ENCODE measurements around the gene SEMA4C. TPM values are rescaled to one million over a fixed set of nuclear protein-coding genes. Genes with fewer than 3 reads are reported as not detected.
A peak's percentile ranks its signal among the peaks of the same experiment; 100 is the strongest.

Gene SEMA4C
- total RNA-seq, 1 donor from 2014 or later, result 24.3 TPM

DNA sequence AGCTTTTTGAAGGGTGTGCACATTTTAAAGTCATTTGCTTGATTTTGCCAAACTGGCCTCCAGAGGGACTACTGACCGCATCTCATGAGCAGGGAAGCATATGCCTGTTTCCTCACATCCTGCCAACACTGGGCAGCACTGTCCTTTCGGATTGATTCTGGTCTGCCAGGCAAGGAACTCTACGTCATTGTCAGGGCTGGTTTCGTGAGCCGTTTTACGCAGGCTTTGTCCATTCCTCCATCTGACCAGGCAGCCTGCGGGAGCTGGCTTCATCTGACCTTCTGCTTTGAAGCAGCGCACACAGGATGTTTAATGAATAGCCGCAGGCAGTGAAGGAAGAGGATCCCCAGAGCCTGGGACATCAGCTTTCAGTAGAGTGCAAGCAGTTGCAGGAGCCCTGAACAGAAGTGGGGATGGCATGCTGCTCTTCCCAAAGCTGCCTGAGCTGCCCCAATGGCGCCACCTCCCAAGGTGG is 46.3 kb upstream of the SEMA4C start:
- H3K27ac ChIP-seq, result no peak overlapping the region
- no peaks in the 10 kb centered on the region for H3K27me3 ChIP-seq (ENCODE audit: low read depth)
- H3K9me3 ChIP-seq, result peaks cover 3% of the 10 kb centered on the region
- DNase-seq, result no peak
- intact Hi-C loops (cut with DNase I), result no loop called here
- H3K36me3 ChIP-seq, result no peaks in the 10 kb centered on the region
- TF ChIP-seq, protein P1, sequence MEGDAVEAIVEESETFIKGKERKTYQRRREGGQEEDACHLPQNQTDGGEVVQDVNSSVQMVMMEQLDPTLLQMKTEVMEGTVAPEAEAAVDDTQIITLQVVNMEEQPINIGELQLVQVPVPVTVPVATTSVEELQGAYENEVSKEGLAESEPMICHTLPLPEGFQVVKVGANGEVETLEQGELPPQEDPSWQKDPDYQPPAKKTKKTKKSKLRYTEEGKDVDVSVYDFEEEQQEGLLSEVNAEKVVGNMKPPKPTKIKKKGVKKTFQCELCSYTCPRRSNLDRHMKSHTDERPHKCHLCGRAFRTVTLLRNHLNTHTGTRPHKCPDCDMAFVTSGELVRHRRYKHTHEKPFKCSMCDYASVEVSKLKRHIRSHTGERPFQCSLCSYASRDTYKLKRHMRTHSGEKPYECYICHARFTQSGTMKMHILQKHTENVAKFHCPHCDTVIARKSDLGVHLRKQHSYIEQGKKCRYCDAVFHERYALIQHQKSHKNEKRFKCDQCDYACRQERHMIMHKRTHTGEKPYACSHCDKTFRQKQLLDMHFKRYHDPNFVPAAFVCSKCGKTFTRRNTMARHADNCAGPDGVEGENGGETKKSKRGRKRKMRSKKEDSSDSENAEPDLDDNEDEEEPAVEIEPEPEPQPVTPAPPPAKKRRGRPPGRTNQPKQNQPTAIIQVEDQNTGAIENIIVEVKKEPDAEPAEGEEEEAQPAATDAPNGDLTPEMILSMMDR (IDR thresholded peaks at IDR 0.05), result no peak
- H3K4me3 ChIP-seq, result no peak overlapping the region
- peaks cover 19% of the 10 kb centered on the region for H3K4me1 ChIP-seq
- no peak for ATAC-seq

DNA sequence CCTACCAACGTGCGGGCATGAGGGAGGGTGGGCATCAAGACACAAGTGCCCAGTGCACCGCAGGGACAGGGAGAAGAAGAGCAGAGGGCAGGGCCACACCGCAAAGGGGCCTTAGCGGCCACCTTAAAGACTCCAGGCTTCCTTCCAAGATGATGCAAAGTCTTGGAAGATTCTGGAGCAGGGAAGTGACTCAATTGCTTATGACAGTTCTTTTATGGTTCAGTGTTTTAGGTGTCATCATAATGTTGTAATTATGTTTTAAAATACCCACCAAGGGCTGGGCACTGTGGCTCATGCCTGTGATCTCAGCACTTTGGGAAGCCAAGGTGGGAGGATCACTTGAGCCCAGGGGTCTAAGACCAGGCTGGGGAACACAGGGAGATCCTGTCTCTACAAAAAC is 44.5 kb upstream of the SEMA4C start:
- no peak for DNase-seq
- no peak overlapping the region for H3K27ac ChIP-seq
- peaks cover 3% of the 10 kb centered on the region for H3K9me3 ChIP-seq
- TF ChIP-seq, protein P1 (IDR thresholded peaks at IDR 0.05), result no peak
- H3K27me3 ChIP-seq (ENCODE audit: low read depth), result no peaks in the 10 kb centered on the region
- no peak overlapping the region for H3K4me3 ChIP-seq
- intact Hi-C loops (cut with DNase I), result no loop called here
- no peaks in the 10 kb centered on the region for H3K36me3 ChIP-seq
- ATAC-seq, result no peak
- peaks cover 19% of the 10 kb centered on the region for H3K4me1 ChIP-seq

DNA sequence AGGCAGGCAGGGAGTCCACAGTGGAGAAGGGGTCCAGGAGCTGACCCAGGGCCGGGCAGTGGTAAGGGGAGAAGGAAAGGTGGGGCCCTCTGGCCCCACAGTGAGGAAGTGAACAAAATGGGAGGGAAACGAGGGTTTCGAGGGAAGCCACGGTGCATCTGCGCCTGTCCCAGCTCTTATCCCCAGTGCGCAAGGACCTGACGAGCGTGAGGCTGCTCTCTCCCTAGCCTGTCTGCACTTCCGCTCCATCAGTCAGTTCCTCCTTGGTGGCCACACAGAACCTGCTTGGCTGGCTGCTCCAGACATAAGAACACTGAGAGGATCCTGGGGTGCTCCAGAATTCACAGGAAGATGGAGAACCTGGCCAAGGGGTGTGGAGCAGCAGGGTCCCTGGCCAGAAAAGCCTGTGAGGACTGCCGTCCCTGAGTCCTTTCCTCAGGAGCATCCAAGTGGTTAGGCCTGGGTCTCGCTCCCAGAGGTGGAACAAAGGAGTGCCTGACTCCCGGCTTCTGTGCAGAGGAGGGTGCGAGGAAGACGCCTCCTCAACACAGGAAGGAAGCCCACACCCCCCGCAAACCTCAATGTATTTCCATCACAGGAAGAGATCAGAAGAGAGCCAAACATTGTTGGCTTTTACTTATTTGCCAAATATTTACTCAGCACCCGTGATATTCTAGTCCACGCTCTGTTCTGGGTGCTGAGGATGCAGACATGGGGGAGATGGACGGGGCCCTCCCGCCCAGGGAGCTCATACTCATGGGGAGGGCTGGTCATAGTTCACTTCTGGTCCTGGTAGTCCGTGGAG is 43.7 kb upstream of the SEMA4C start:
- intact Hi-C loops (cut with DNase I), result no loop called here
- Histone ChIP-seq H3K9me3 (peaks cover 3% of the 10 kb centered on the region), H3K27me3 (ENCODE audit: low read depth) (no peaks in the 10 kb centered on the region), H3K4me1 (peaks cover 19% of the 10 kb centered on the region), H3K27ac (no peak overlapping the region), H3K4me3 (no peak overlapping the region), H3K36me3 (no peaks in the 10 kb centered on the region)
- ATAC-seq, result peak; percentile 47 to 55
- no peak for DNase-seq
- TF ChIP-seq, protein P1 (IDR thresholded peaks at IDR 0.05), result no peak

DNA sequence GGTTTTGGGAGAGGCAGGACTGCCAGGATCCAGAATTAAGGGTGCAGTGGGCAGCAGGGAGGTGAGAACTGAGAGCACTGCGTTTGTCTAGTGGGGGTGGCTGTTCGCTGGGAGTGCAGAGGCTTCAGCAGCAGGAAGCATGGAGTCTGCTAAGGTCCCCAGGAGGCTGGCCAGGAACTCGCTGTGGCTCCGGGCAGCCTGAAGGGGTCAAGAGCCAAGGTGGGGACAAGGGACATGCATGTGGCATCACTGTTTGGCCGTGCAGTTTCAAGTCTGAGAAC is 43.2 kb upstream of the SEMA4C start:
- ATAC-seq (no peak), DNase-seq (no peak)
- Histone ChIP-seq H3K36me3 (no peaks in the 10 kb centered on the region), H3K9me3 (peaks cover 3% of the 10 kb centered on the region), H3K4me3 (no peak overlapping the region), H3K4me1 (peaks cover 19% of the 10 kb centered on the region), H3K27me3 (ENCODE audit: low read depth) (no peaks in the 10 kb centered on the region), H3K27ac (no peak overlapping the region)
- TF ChIP-seq, protein P1 (IDR thresholded peaks at IDR 0.05), result no peak
- intact Hi-C loops (cut with DNase I), result no loop called here

DNA sequence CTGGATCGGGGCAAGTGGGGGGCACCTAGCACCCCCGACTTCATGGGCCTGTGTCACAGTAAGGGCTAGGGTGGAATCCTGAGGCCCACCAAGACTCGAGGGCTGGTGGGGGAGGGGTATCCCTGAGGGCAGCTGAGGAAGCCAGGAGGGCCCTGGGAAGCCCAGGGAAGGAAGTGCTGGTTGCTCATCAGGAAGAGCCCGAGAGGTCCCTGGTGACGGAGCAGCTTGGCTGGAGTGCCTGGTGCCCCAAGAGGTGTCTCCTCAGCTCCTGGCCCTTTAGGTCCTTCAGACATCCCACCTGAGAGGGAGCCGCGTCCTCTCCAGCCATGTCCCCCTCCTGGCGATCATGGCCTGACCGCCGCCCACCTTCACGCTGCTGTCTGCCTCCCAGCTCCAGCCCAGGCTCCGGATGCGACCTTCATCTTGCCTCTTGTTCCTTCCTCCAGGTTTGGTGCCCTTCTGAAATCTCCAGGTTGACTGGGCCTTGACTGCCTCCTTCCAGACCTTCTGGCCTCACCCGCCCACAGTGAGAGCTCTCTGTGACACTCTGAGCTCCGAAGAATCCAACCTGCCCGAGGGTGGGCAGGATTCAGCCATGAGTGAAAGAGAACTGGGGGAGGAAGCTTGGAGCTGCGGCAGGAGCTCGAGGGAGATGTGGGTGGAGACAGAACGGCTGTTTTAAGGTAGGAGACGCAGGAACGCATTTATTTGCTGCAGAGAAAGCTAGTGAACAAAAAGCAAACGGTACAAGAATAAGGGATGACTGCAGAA is 42.7 kb upstream of the SEMA4C start:
- no peak overlapping the region for H3K27ac ChIP-seq
- peaks cover 25% of the 10 kb centered on the region for H3K4me1 ChIP-seq
- DNase-seq (no peak), ATAC-seq (no peak)
- H3K36me3 ChIP-seq, result no peaks in the 10 kb centered on the region
- intact Hi-C loops (cut with DNase I), result no loop called here
- H3K4me3 ChIP-seq, result no peak overlapping the region
- TF ChIP-seq, protein P1 (IDR thresholded peaks at IDR 0.05), result no peak
- peaks cover 3% of the 10 kb centered on the region for H3K9me3 ChIP-seq
- H3K27me3 ChIP-seq (ENCODE audit: low read depth), result no peaks in the 10 kb centered on the region
